HEK293 (cell line): ENCODE results near the gene WDR89.

Experiments used
- CTCF ChIP-seq: fragments of 450-650 bp; formaldehyde crosslinking; IDR thresholded peaks from 2 replicates; pipeline ENCODE4 v1.5.1; 2016; ENCODE audit warnings: missing biosample characterization, missing genetic modification characterization
- ZBTB11 ChIP-seq: fragments of 450-650 bp; formaldehyde crosslinking; conservative IDR thresholded peaks from 2 replicates; pipeline ENCODE4 v1.5.1; 2016; ENCODE audit warnings: low read depth, missing biosample characterization, missing genetic modification characterization
- ZBTB44 ChIP-seq: fragments of 450-650 bp; IDR thresholded peaks from 2 replicates; pipeline ENCODE4 v1.5.1; 2018; ENCODE audit warnings: missing biosample characterization, mild to moderate bottlenecking, missing genetic modification characterization
- ZNF10 ChIP-seq: fragments of 450-650 bp; formaldehyde crosslinking; IDR thresholded peaks from 2 replicates; pipeline ENCODE4 v1.5.1; 2017; ENCODE audit warnings: missing biosample characterization, missing genetic modification characterization
- ZNF133 ChIP-seq: fragments of 450-650 bp; formaldehyde crosslinking; IDR thresholded peaks from 2 replicates; pipeline ENCODE4 v1.5.1; 2016; ENCODE audit warnings: missing biosample characterization, missing genetic modification characterization
- ZNF280C ChIP-seq: fragments of 450-650 bp; formaldehyde crosslinking; IDR thresholded peaks from 2 replicates; pipeline ENCODE4 v1.5.1; 2016; ENCODE audit warnings: missing biosample characterization, missing genetic modification characterization
- ZNF423 ChIP-seq: fragments of 450-650 bp; formaldehyde crosslinking; IDR thresholded peaks from 2 replicates; pipeline ENCODE4 v1.5.1; 2016; ENCODE audit warnings: missing biosample characterization, missing genetic modification characterization
- ZNF510 ChIP-seq: fragments of 450-650 bp; formaldehyde crosslinking; IDR thresholded peaks from 2 replicates; pipeline ENCODE4 v1.5.1; 2018; ENCODE audit warnings: mild to moderate bottlenecking, missing genetic modification characterization, missing biosample characterization; ENCODE audit not compliant: insufficient replicate concordance
- ZNF544 ChIP-seq: fragments of 450-650 bp; formaldehyde crosslinking; IDR thresholded peaks from 2 replicates; pipeline ENCODE4 v1.5.0; 2017; ENCODE audit warnings: missing biosample characterization, missing genetic modification characterization
- ZNF549 ChIP-seq: fragments of 450-650 bp; IDR thresholded peaks from 2 replicates; pipeline ENCODE4 v1.5.1; 2018; ENCODE audit warnings: missing biosample characterization, missing genetic modification characterization, mild to moderate bottlenecking, inconsistent platforms, moderate library complexity
- ZNF555 ChIP-seq: fragments of 450-650 bp; formaldehyde crosslinking; conservative IDR thresholded peaks from 2 replicates; pipeline ENCODE4 v1.5.1; 2017; ENCODE audit warnings: missing biosample characterization, mild to moderate bottlenecking, missing genetic modification characterization, inconsistent platforms
- ZNF639 ChIP-seq: fragments of 450-650 bp; formaldehyde crosslinking; IDR thresholded peaks from 2 replicates; pipeline ENCODE4 v1.5.1; 2016; ENCODE audit warnings: missing biosample characterization, missing genetic modification characterization
- ZNF747 ChIP-seq: fragments of 450-650 bp; formaldehyde crosslinking; IDR thresholded peaks from 2 replicates; pipeline ENCODE4 v1.5.1; 2016; ENCODE audit warnings: missing biosample characterization, missing genetic modification characterization

- TF ChIP-seq ZNF544 (tag by site-specific recombination) (no peak), ZNF510 (no peak), ZNF423 (tag by site-specific recombination) (no peak), ZNF555 (tag by site-specific recombination) (no peak), ZNF747 (tag by site-specific recombination) (no peak), ZBTB11 (tag by site-specific recombination) (no peak), ZNF10 (tag by site-specific recombination) (no peak), ZNF549 (no peak), ZNF639 (no peak), CTCF (tag by site-specific recombination) (no peak), ZNF280C (tag by site-specific recombination) (no peak), ZBTB44 (tag by site-specific recombination) (no peak), ZNF133 (no peak)
These were observed 43.7 kb upstream of the WDR89 start for GRCh38 chr14:63685401-63685800.
